Neural progenitor cell (in vitro differentiated cells): ENCODE measurements around the gene OR51A7.

ENCODE experiments used
- EZH2 ChIP-seq: fragments of 200-600 bp; sonication (generic); IDR thresholded peaks from 2 replicates; pipeline ENCODE4 v1.6.1; 2017; ENCODE audit warnings: antibody characterized with exemption, mild to moderate bottlenecking, moderate library complexity
- TF ChIP-seq, protein P1 (sequence below): fragments of 200-600 bp; sonication (generic); IDR thresholded peaks from 2 replicates; pipeline ENCODE4 v1.5.1; 2017; ENCODE audit warnings: antibody characterized with exemption, mild to moderate bottlenecking

DNA sequence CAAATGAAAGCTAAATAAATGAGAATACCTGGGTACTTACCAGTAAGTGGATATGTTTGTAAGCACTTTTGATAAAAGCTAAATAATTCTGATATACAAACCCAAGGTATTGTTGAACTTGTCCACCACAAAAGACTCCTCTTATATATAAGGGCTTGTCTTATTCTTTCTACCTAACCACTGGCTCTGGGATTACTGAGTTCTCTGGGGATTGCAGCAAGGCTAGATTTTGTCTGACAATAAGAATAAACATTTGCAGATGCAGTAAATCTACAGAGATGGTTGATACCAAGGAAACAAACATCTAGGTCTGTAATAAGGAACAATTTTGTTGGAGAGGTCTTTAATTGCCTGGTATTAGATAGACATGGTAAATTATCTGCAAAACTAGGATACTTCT is 43.9 kb downstream of the OR51A7 start, which contains the start of gene OR51A4:
- TF ChIP-seq, protein P1, sequence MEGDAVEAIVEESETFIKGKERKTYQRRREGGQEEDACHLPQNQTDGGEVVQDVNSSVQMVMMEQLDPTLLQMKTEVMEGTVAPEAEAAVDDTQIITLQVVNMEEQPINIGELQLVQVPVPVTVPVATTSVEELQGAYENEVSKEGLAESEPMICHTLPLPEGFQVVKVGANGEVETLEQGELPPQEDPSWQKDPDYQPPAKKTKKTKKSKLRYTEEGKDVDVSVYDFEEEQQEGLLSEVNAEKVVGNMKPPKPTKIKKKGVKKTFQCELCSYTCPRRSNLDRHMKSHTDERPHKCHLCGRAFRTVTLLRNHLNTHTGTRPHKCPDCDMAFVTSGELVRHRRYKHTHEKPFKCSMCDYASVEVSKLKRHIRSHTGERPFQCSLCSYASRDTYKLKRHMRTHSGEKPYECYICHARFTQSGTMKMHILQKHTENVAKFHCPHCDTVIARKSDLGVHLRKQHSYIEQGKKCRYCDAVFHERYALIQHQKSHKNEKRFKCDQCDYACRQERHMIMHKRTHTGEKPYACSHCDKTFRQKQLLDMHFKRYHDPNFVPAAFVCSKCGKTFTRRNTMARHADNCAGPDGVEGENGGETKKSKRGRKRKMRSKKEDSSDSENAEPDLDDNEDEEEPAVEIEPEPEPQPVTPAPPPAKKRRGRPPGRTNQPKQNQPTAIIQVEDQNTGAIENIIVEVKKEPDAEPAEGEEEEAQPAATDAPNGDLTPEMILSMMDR, result no peak
- no peak for TF ChIP-seq EZH2
